HG02973 (cell line): ENCODE data around the gene TNFRSF21.
"Not testable (repeated sequence)": the region's sequence is repeated elsewhere in the genome, so short reads cannot be mapped to it uniquely, and the experiment has no call there.

Experiments
- ATAC-seq: cut with Tn5 transposase; IDR thresholded peaks from one replicate; pipeline ENCODE4 v1.9.1; 2021; ENCODE audit warnings: moderate library complexity; ENCODE audit not compliant: unreplicated experiment

Gene TNFRSF21

GRCh38 chr6:47290124-47290834, 19.4 kb downstream of the TNFRSF21 start:
- no peak for ATAC-seq

GRCh38 chr6:47288267-47289090, 21.2 kb downstream of the TNFRSF21 start:
- no peak for ATAC-seq

GRCh38 chr6:47286301-47286700, 23.4 kb downstream of the TNFRSF21 start:
- no peak for ATAC-seq

GRCh38 chr6:47283993-47284392, 25.7 kb downstream of the TNFRSF21 start:
- ATAC-seq = no peak

GRCh38 chr6:47278545-47278944, 31.2 kb downstream of the TNFRSF21 start:
- no peak for ATAC-seq

GRCh38 chr6:47277702-47278101, 32.0 kb downstream of the TNFRSF21 start:
- no peak for ATAC-seq

GRCh38 chr6:47276377-47276776, 33.3 kb downstream of the TNFRSF21 start:
- ATAC-seq = no peak

- no peak for ATAC-seq
Measured at GRCh38 chr6:47275640-47276039, 34.1 kb downstream of the TNFRSF21 start.

- ATAC-seq = not testable (repeated sequence)
Measured at GRCh38 chr6:47275132-47275531, 34.6 kb downstream of the TNFRSF21 start.

- no peak for ATAC-seq
Measured at GRCh38 chr6:47268572-47269187, 41.0 kb downstream of the TNFRSF21 start.

- no peak for ATAC-seq
Measured at GRCh38 chr6:47267301-47267700, 42.4 kb downstream of the TNFRSF21 start.

GRCh38 chr6:47265971-47266370, 43.7 kb downstream of the TNFRSF21 start:
- ATAC-seq = no peak

GRCh38 chr6:47264775-47265184, 44.9 kb downstream of the TNFRSF21 start:
- no peak for ATAC-seq

GRCh38 chr6:47263268-47263667, 46.4 kb downstream of the TNFRSF21 start:
- no peak for ATAC-seq

GRCh38 chr6:47262231-47262630, 47.5 kb downstream of the TNFRSF21 start:
- no peak for ATAC-seq

GRCh38 chr6:47261191-47261590, 48.5 kb downstream of the TNFRSF21 start:
- no peak for ATAC-seq

- ATAC-seq = no peak
Measured at GRCh38 chr6:47260021-47260420, 49.7 kb downstream of the TNFRSF21 start.

GRCh38 chr6:47258724-47259347, 50.9 kb downstream of the TNFRSF21 start:
- no peak for ATAC-seq

GRCh38 chr6:47256981-47257730, 52.5 kb downstream of the TNFRSF21 start:
- ATAC-seq = no peak

GRCh38 chr6:47256361-47256760, 53.3 kb downstream of the TNFRSF21 start:
- ATAC-seq = no peak

GRCh38 chr6:47254906-47255305, 54.8 kb downstream of the TNFRSF21 start:
- ATAC-seq = no peak
